SH-SY5Y (cell line): ENCODE results near the gene TRPV6.

Experiments used
- GATA2 ChIP-seq: IDR thresholded peaks from 2 replicates; pipeline ENCODE4 v1.6.1; 2011; ENCODE audit warnings: mild to moderate bottlenecking, low read depth, low read length
- GATA3 ChIP-seq: IDR thresholded peaks from 2 replicates; pipeline ENCODE4 v1.6.1; 2011; ENCODE audit warnings: low read depth, mild to moderate bottlenecking, low read length, moderate library complexity

TRPV6 gene

GRCh38 chr7:142859829-142860228, 25.7 kb downstream of the TRPV6 start:
- no peak for TF ChIP-seq GATA2
- no peak for TF ChIP-seq GATA3

- TF ChIP-seq GATA2 (no peak), GATA3 (no peak)
Observed at GRCh38 chr7:142859411-142859810, 26.1 kb downstream of the TRPV6 start.

- TF ChIP-seq GATA2 = no peak
- no peak for TF ChIP-seq GATA3
Observed at GRCh38 chr7:142857625-142858024, 27.9 kb downstream of the TRPV6 start.

- TF ChIP-seq GATA2 (no peak), GATA3 (no peak)
Observed at GRCh38 chr7:142856565-142857245, 28.8 kb downstream of the TRPV6 start.

GRCh38 chr7:142855756-142856564, 29.6 kb downstream of the TRPV6 start:
- TF ChIP-seq GATA3 = no peak
- no peak for TF ChIP-seq GATA2

- TF ChIP-seq GATA2 (no peak), GATA3 (no peak)
Observed at GRCh38 chr7:142855114-142855743, 30.3 kb downstream of the TRPV6 start.

GRCh38 chr7:142854372-142855113, 31.0 kb downstream of the TRPV6 start, which contains the start of gene EPHB6:
Gene EPHB6 (plus strand): TSS chr7:142855076. CDS start chr7:142863228, 8,152 bp downstream.
- TF ChIP-seq GATA2 (no peak), GATA3 (no peak)

GRCh38 chr7:142853739-142854371, 31.7 kb downstream of the TRPV6 start:
- peak; percentile 46; the same call in 1 of the 2 replicates for TF ChIP-seq GATA2
- TF ChIP-seq GATA3 = no peak

- no peak for TF ChIP-seq GATA3
- TF ChIP-seq GATA2 = no peak
Observed at GRCh38 chr7:142851919-142852318, 33.6 kb downstream of the TRPV6 start.

GRCh38 chr7:142851269-142851668, 34.3 kb downstream of the TRPV6 start:
- TF ChIP-seq GATA3 (no peak), GATA2 (no peak)

- no peak for TF ChIP-seq GATA2
- TF ChIP-seq GATA3 = no peak
Observed at GRCh38 chr7:142847353-142847752, 38.2 kb downstream of the TRPV6 start.

GRCh38 chr7:142842251-142842766, 43.2 kb downstream of the TRPV6 start:
- TF ChIP-seq GATA2 (no peak), GATA3 (no peak)
